Activated CD4-positive, alpha-beta memory T cell treated with anti-CD3 and anti-CD28 coated beads for 36 hours (primary cell): ENCODE measurements around the gene BSCL2. TPM values are rescaled to one million over a fixed set of nuclear protein-coding genes. Genes with fewer than 3 reads are reported as not detected.

Experiments
- CTCF ChIA-PET: fragments of 350-600 bp; sonication (Branson Sonifier 250); formaldehyde crosslinking; loops from one replicate; lab custom pipeline; 2021; ENCODE audit warnings: antibody characterized with exemption, inconsistent platforms; lab: Charles Lee
- POLR2A ChIA-PET: fragments of 350-600 bp; sonication (Branson Sonifier 250); formaldehyde crosslinking; loops from one replicate; lab custom pipeline; 2021; ENCODE audit warnings: antibody characterized with exemption; lab: Charles Lee
- DNase-seq: peaks from one replicate; pipeline ENCODE4 v3.0.0-alpha.2; 2020
- H3K27ac Mint-ChIP-seq: one replicate; pipeline ENCODE4 v1.8.0; 2021; ENCODE audit warnings: mixed read lengths
- H3K27me3 Mint-ChIP-seq: one replicate; pipeline ENCODE4 v1.8.0; 2021; ENCODE audit warnings: mixed read lengths
- H3K36me3 Mint-ChIP-seq: one replicate; pipeline ENCODE4 v1.8.0; 2021; ENCODE audit warnings: mixed read lengths
- H3K4me1 Mint-ChIP-seq: one replicate; pipeline ENCODE4 v1.8.0; 2021; ENCODE audit warnings: low read depth, mixed read lengths
- H3K4me3 Mint-ChIP-seq: one replicate; pipeline ENCODE4 v1.8.0; 2021; ENCODE audit warnings: mild to moderate bottlenecking, mixed read lengths
- H3K9me3 Mint-ChIP-seq: one replicate; pipeline ENCODE4 v1.8.0; 2021; ENCODE audit warnings: mixed read lengths
- intact Hi-C: fragments of 100-400 bp; cut with micrococcal nuclease; formaldehyde crosslinking; loops from one replicate; pipeline ENCODE4 v1.15.1; 2023
- total RNA-seq, 2 experiments: library from RNA; stranded (reverse); gene quantifications; one replicate each; pipeline ENCODE4 v1.2.3, GENCODE V29; 2021

The BSCL2 gene
- total RNA-seq, 2 experiments from 2014 or later = 18.0 to 20.4 TPM

- intact Hi-C loops = loop anchor here (1.0 to 10.0 kb wide), 4 partner anchors 8 to 247 kb away; partner anchors contain the start of genes HNRNPUL2, INTS5 and UBXN1
- ChIA-PET POLR2A (interaction anchor here (0.5 to 4.5 kb wide), 31 partner anchors 9 to 209 kb away, joined by 3 to 43 read pairs (median 7); partner anchors contain the start of genes B3GAT3, BSCL2, EEF1G and GANAB), CTCF (interaction anchor here (0.6 to 2.4 kb wide), 8 partner anchors 15 to 114 kb away, joined by 3 to 13 read pairs (median 6); partner anchors contain the start of genes B3GAT3, HNRNPUL2 and TUT1)
- peak; percentile 93 for DNase-seq
- Mint-ChIP-seq H3K4me1 (peaks cover 55% of the 10 kb centered on the region), H3K9me3 (no peaks in the 10 kb centered on the region), H3K4me3 (peak within 1 kb of the TSS; percentile 94), H3K27ac (peak within 1 kb of the TSS; percentile 98), H3K36me3 (peaks cover 39% of the 10 kb centered on the region), H3K27me3 (no peaks in the 10 kb centered on the region)
These were observed 35.4 kb downstream of the BSCL2 start, which contains the start of the genes LBHD1 and UQCC3 for GRCh38 chr11:62671608-62672389. TSS of gene LBHD1 (minus strand) at chr11:62672267. CDS start at chr11:62670031, 2,236 bp downstream. TSS of gene UQCC3 (plus strand) at chr11:62671673. CDS start at chr11:62671746, 73 bp downstream.

- Mint-ChIP-seq H3K4me3 (peak overlapping the region; percentile 94), H3K9me3 (no peaks in the 10 kb centered on the region), H3K4me1 (peaks cover 54% of the 10 kb centered on the region), H3K36me3 (peaks cover 41% of the 10 kb centered on the region), H3K27me3 (no peaks in the 10 kb centered on the region), H3K27ac (peak overlapping the region; percentile 98)
- intact Hi-C loops = loop anchor here (1.0 to 10.0 kb wide), 4 partner anchors 8 to 246 kb away; partner anchors contain the start of genes HNRNPUL2, INTS5 and UBXN1
- DNase-seq = no peak
- CTCF ChIA-PET = interaction anchor here (0.6 to 2.4 kb wide), 8 partner anchors 23 to 115 kb away, joined by 3 to 13 read pairs (median 6); partner anchors contain the start of genes B3GAT3, HNRNPUL2 and TUT1
- POLR2A ChIA-PET = interaction anchor here (0.9 to 4.5 kb wide), 27 partner anchors 8 to 210 kb away, joined by 3 to 43 read pairs (median 7); partner anchors contain the start of genes B3GAT3, BSCL2, EEF1G and GANAB
These were observed 36.0 kb downstream of the BSCL2 start for GRCh38 chr11:62671236-62671607.

- Mint-ChIP-seq H3K4me3 (peak overlapping the region; percentile 94), H3K27me3 (no peaks in the 10 kb centered on the region), H3K36me3 (peaks cover 48% of the 10 kb centered on the region), H3K4me1 (peaks cover 51% of the 10 kb centered on the region), H3K9me3 (no peaks in the 10 kb centered on the region), H3K27ac (peak overlapping the region; percentile 98)
- ChIA-PET CTCF (interaction anchor here (0.7 to 2.4 kb wide), 7 partner anchors 16 to 245 kb away, joined by 3 to 8 read pairs (median 5); partner anchors contain the start of genes HNRNPUL2 and INTS5), POLR2A (interaction anchor here (0.6 to 4.5 kb wide), 6 partner anchors 17 to 196 kb away, joined by 3 to 43 read pairs (median 8); partner anchors contain the start of genes GANAB, INTS5 and TMEM179B)
- intact Hi-C loops = loop anchor here (2.0 to 10.0 kb wide), 3 partner anchors 17 to 245 kb away; partner anchors contain the start of genes HNRNPUL2 and INTS5
- no peak for DNase-seq
These were observed 37.6 kb downstream of the BSCL2 start for GRCh38 chr11:62669420-62670161.

- POLR2A ChIA-PET = interaction anchor here (0.8 to 5.4 kb wide), 12 partner anchors 15 to 214 kb away, joined by 3 to 71 read pairs (median 4); partner anchors contain the start of genes B3GAT3, EEF1G, GANAB and INTS5
- intact Hi-C loops = no loop called here
- Mint-ChIP-seq H3K4me3 (peak overlapping the region; percentile 98), H3K27ac (peak overlapping the region; percentile 97), H3K27me3 (no peaks in the 10 kb centered on the region), H3K4me1 (peaks cover 47% of the 10 kb centered on the region), H3K9me3 (no peaks in the 10 kb centered on the region), H3K36me3 (peaks cover 54% of the 10 kb centered on the region)
- no peak for DNase-seq
- CTCF ChIA-PET = interaction anchor here (0.7 to 2.5 kb wide), 9 partner anchors 10 to 242 kb away, joined by 3 to 6 read pairs (median 3); partner anchors contain the start of genes B3GAT3, EML3 and TMEM179B
These were observed 39.8 kb downstream of the BSCL2 start for GRCh38 chr11:62667460-62667859.

- intact Hi-C loops = no loop called here
- peaks cover 45% of the 10 kb centered on the region for H3K36me3 Mint-ChIP-seq
- peak overlapping the region; percentile 98 for H3K4me3 Mint-ChIP-seq
- DNase-seq = peak; percentile 27
- H3K4me1 Mint-ChIP-seq = peaks cover 43% of the 10 kb centered on the region
- no peaks in the 10 kb centered on the region for H3K9me3 Mint-ChIP-seq
- CTCF ChIA-PET = interaction anchor here (0.7 to 2.5 kb wide), 6 partner anchors 55 to 1307 kb away, joined by 3 to 6 read pairs (median 3); partner anchors contain the start of gene TMEM179B
- no peaks in the 10 kb centered on the region for H3K27me3 Mint-ChIP-seq
- H3K27ac Mint-ChIP-seq = peak overlapping the region; percentile 97
- POLR2A ChIA-PET = interaction anchor here (0.6 to 5.4 kb wide), 16 partner anchors 8 to 215 kb away, joined by 4 to 71 read pairs (median 17); partner anchors contain the start of genes EEF1G, GANAB, INTS5 and MTA2
These were observed 40.8 kb downstream of the BSCL2 start for GRCh38 chr11:62666259-62666926.

- Mint-ChIP-seq H3K9me3 (no peaks in the 10 kb centered on the region), H3K27me3 (no peaks in the 10 kb centered on the region), H3K4me1 (peaks cover 43% of the 10 kb centered on the region), H3K4me3 (peak overlapping the region; percentile 98), H3K36me3 (peaks cover 41% of the 10 kb centered on the region), H3K27ac (peak overlapping the region; percentile 97)
- peak; percentile 74 for DNase-seq
- ChIA-PET CTCF (interaction anchor here (0.7 to 2.5 kb wide), 21 partner anchors 8 to 1306 kb away, joined by 3 to 19 read pairs (median 5); partner anchors contain the start of genes B3GAT3, EML3, HNRNPUL2 and INTS5), POLR2A (interaction anchor here (0.6 to 5.4 kb wide), 34 partner anchors 9 to 237 kb away, joined by 3 to 71 read pairs (median 10); partner anchors contain the start of genes B3GAT3, EEF1G, EML3 and GANAB)
- intact Hi-C loops = loop anchor here (1.0 to 2.0 kb wide), 7 partner anchors 12 to 167 kb away; partner anchors contain the start of genes EML3, INTS5, MTA2 and ROM1
These were observed 41.5 kb downstream of the BSCL2 start for GRCh38 chr11:62665599-62666258.

GRCh38 chr11:62665075-62665598 is 42.1 kb downstream of the BSCL2 start, which contains the start of the genes C11orf98 and CSKMT:
TSS of gene C11orf98 (minus strand) at chr11:62665210. CDS start at chr11:62665169, 41 bp downstream.
TSS of gene CSKMT (plus strand) at chr11:62665312. CDS start at chr11:62665880, 568 bp downstream.
- H3K36me3 Mint-ChIP-seq = peaks cover 38% of the 10 kb centered on the region
- DNase-seq = peak; percentile 97
- H3K27me3 Mint-ChIP-seq = no peaks in the 10 kb centered on the region
- H3K27ac Mint-ChIP-seq = peak within 1 kb of the TSS; percentile 97
- POLR2A ChIA-PET = interaction anchor here (0.8 to 5.4 kb wide), 34 partner anchors 8 to 241 kb away, joined by 3 to 71 read pairs (median 8); partner anchors contain the start of genes B3GAT3, EEF1G, EML3 and GANAB
- intact Hi-C loops = loop anchor here (1.0 to 2.0 kb wide), 7 partner anchors 12 to 168 kb away; partner anchors contain the start of genes EML3, INTS5, MTA2 and ROM1
- CTCF ChIA-PET = interaction anchor here (0.6 to 2.5 kb wide), 21 partner anchors 8 to 270 kb away, joined by 3 to 19 read pairs (median 5); partner anchors contain the start of genes B3GAT3, EML3, HNRNPUL2 and INTS5
- H3K9me3 Mint-ChIP-seq = no peaks in the 10 kb centered on the region
- peaks cover 40% of the 10 kb centered on the region for H3K4me1 Mint-ChIP-seq
- H3K4me3 Mint-ChIP-seq = peak within 1 kb of the TSS; percentile 98

- DNase-seq = peak; percentile 69
- no peaks in the 10 kb centered on the region for H3K9me3 Mint-ChIP-seq
- CTCF ChIA-PET = interaction anchor here (0.6 to 2.5 kb wide), 17 partner anchors 12 to 270 kb away, joined by 3 to 19 read pairs (median 6); partner anchors contain the start of genes B3GAT3, EML3, HNRNPUL2 and INTS5
- H3K36me3 Mint-ChIP-seq = peaks cover 38% of the 10 kb centered on the region
- intact Hi-C loops = loop anchor here (1.0 to 2.0 kb wide), 7 partner anchors 11 to 168 kb away; partner anchors contain the start of genes EML3, INTS5, MTA2 and ROM1
- peak overlapping the region; percentile 98 for H3K4me3 Mint-ChIP-seq
- peaks cover 34% of the 10 kb centered on the region for H3K4me1 Mint-ChIP-seq
- POLR2A ChIA-PET = interaction anchor here (0.6 to 5.4 kb wide), 35 partner anchors 7 to 240 kb away, joined by 3 to 71 read pairs (median 8); partner anchors contain the start of genes B3GAT3, EEF1G, EML3 and GANAB
- H3K27ac Mint-ChIP-seq = peak overlapping the region; percentile 97
- H3K27me3 Mint-ChIP-seq = no peaks in the 10 kb centered on the region
These were observed 42.7 kb downstream of the BSCL2 start for GRCh38 chr11:62664405-62665074.
